ENCODE measurements around the gene TEKT5.

Gene TEKT5

DNA sequence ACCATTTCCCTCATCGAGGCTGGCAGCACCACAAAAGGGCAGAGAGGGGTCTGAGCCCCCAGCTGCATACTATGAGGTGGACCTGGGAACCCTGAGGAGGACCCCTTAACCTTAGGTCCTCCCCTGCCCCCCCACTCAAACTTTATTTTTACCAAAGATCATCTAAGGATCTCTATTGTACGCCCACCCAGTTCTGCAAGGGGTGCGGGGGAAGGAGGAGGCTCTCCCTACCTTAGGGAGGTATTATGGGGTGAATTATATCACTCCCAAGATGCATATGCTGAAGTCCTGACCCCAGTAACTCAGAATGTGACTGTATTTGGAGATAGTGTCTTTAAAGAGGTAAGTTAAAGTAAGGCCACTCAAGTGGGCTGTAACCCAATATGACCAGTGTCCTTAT lies 87.6 kb downstream of the TEKT5 start:
- no peak for DNase-seq

DNA sequence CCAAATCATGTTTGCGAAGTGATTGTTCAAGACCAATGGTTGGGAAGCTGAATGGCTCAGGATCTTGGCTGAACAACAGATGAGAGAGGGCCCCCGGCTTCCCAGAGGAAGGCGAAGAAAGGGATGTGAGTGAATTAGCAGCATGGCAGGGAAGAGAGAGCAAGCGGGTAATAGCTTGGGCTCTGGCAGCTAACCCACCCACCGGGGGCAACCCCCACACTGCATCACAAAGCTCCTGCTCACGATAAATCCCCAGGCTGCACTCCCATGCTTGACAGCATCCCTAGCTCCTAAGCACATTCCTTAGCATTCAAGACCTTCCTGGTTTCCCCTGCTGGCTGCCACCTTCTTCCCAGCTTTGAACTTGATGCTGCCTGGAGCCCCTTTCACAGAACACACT lies 88.1 kb downstream of the TEKT5 start:
- no peak for DNase-seq

DNA sequence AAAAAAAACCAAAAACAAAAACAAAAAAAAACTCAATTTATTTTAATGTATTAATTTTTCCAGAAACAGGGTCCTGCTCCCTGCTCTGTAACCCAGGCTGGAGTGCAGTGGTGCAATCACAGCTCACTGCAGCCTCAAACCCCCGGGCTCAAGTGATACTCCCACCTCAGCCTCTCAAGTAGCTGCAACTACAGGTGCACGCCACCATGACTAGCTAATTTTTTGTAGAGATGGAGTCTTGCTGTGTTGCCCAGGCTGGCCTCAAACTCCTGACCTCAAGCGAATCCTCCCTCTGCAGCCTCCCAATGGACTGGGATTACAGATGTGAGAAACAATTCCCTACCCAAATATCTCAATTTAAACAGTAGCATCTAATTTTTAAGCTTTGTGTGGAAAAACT lies 89.1 kb downstream of the TEKT5 start:
- DNase-seq: no peak

DNA sequence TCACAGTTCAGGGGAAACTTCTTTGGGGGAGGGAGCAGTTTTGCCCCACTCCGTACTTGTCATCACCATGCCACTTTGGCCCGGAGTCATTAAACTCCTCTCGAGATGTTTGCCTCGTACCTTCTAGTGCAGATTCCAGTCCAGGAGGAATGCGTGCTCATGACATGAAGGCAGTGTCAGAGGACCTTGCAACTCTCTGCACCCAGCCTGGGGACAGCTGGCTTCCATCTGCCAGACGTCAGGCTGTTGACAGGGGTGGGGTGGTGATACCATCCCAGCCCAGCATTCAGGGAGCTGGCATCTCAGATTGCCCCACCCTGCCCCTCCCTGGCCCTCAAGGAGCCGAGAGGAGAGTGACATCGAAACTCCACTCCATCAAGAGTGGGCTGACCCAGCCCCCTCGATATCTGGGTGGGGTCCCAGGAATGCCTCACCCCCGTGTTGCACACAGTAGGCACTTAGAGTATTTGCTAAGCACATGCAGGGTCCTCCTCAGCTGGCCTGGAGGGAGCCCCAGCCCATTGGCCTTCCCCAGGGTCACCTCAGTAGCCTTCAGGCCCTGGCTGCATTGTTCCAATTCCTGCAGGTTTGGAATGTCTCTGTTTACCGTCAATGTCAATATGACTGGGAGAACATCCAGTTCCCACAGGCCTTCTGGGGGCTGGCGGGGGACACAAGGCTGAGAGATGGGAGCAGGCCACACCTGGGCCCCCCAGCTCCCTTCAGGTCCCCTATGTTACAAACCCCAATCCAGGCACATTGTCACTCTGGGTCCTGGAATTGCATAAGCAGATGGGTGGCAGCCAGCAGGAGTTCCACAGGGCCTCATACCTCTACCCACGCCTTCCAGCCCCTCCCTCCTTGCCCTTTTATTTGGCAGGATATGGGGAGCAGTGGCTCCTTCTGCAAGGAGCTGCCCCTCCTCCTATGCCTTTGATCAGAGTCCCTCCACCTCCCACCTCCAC lies 93.0 kb downstream of the TEKT5 start:
- DNase-seq: no peak

DNA sequence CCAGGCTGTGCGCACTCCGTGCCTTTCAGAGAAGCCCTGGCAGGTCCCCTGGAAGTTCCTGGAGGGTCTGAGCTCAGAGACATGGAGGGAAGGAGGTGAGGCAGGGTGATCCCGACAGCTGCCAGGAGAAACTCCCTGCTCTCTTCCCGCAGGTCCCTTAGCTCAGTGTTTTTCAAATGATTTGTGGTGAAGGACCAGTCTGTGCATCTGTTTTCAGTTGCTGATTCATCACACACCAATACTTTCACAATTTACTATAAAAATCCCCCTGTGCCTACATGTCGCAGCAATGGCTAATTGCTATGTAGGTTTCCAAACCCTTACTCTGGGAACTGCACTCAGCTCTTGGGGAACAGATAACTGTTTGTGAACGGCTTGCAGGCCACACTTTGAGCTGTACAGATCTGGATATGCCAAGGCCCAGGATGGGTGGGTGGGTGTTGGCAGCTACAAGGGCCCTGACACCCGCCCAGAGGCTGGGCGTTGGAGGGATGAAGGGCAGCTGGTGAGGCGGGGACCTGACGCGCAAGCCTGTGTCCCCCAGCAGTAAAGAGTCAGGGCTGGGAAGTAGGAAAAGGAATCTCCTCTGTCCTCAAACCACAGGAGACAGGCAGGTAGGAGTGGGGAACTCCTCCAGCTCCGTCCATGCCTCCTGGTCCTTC lies 93.8 kb downstream of the TEKT5 start:
- no peak for DNase-seq

DNA sequence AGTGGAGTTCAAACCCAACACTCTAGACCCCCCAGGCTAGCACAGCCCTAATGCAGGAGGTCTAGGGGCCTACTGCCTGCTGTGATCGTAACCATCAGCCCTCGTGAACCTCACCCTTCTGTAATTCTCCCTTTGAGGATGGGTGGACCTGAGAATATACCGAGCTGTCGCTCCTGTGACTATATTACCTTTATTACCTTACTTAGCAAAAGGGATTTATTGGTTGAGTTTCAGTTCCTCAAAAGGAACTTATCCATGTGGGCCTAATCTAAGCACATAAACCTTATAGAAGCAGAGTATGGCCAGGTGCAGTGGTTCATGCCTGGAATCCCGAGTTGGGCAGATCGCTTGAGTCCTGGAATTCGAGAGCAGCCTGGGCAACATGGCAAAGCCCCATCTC lies 95.1 kb downstream of the TEKT5 start:
- no peak for DNase-seq

DNA sequence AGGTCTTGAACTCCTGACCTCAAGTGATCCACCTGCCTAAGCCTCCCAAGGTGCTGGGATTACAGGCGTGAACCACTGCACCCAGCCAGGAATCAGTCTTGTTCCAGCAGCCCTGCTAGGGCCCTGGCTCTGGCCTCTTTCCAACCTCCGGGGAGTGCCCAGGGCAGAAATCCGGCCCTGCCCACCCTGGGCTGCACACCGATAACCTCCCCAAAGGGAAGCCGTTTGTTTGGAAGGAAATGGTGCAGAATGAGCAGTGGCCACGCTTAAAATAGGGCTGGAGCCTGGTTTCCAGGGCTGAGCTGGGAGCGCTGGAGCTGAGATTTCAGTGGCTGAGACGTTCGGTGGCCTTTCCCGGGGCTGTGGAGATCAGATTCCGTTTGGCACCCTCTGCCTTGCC lies 96.6 kb downstream of the TEKT5 start:
- DNase-seq: no peak

DNA sequence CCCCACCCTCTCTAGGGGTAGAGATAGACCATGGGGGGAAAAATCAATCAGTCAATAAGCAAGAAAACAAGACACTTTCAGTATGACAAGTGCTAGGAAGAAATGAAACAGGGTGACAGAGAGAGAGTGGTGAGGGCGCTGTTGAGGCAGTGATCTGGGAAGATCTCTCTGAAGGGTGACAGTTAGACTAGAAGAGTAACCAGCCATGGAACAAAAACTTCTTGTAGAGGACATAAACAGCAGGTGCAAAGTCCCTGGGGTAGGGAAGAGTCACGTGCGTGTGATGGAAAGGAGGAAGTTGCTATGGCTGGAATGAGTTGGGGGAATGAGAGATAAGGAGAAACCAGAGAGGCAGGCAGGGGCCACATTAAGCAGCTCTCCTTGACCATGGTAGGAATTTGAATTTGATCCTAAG lies 97.5 kb downstream of the TEKT5 start:
- no peak for DNase-seq

DNA sequence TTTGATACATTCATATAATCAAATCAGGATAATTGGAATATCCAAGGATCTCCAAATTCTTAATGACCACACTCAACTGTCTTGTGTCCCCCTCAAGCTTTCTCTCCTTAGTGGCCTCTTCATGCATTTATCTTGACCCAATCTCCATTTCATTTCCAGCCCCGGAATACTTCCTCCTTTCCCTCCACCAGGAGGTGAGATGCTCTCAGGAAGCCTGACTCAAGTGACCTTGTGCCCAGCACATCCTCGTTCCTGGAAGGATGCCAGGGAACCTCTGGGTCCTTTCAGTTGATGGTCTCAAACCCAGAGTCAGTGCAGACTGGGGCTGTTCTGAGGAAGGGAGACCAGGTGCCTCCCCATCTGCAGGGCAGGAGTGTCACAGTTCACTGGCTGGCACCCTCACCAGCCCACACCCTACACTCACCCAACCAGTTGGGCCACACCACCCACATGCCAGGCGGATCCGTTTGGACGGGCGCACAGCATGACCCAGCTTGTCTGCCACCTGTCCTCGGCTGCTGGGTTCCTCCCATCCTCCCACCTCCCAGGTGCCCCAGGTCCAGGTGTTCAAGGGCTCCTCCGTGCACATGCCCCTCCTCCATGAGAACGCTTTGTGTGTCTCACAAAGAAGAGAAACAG lies 100.3 kb downstream of the TEKT5 start:
- no peak for DNase-seq

DNA sequence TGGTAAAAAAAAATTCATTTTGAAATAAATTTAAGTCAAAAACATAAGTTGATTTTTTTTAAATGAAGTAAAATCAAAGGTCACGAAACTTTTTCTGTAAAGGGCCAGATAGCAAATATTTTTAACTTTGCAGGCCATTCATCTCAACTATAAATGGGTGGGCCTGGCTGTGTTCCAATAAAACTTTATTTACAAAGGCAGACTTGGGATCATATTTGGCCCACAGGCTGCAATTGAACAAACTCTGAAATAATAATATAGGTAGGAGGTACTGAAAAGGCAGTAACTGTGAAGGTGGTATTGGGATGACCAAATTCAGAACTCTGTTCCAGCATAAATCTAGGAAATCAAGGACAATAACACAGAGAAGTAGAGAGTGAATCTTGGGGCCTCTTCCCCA lies 102.1 kb downstream of the TEKT5 start:
- no peak for DNase-seq

DNA sequence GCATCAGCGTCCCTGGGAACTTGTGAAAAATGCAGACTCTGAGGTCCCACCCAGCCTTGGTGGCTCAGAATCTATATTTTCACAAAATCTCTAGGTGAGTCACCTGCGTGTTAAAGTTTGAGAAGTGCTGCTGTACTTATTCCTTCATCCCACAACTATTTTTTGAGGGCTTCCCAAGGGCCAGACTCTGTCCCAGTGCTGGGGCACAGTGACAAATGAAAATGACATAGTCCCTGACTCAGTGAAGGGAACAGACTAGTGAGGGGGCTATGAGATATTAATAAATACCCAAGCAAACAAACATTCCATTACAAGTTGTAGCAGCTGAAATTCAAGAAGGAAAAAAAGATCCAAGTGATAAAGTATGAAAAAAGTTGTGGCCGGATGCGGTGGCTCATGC lies 104.4 kb downstream of the TEKT5 start:
- no peak for DNase-seq

DNA sequence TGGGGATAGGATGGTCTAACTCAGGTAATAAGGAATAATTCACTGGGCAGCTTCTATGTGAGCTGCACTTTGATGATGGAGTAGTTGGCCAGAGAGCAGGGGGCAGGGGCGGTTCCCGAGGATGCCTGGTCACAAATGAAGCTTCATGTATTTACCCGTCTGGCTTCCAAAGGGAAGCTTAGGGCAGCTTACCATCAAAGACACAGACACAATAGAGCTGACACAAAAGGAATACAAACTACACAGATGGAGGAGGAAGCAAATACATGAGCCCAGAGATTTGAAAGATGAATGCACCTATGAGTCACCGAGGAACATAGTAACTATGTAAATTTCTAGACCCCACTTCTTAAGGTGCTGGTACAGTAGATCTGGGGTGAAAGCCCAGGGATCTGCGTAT lies 105.6 kb downstream of the TEKT5 start:
- DNase-seq: no peak

DNA sequence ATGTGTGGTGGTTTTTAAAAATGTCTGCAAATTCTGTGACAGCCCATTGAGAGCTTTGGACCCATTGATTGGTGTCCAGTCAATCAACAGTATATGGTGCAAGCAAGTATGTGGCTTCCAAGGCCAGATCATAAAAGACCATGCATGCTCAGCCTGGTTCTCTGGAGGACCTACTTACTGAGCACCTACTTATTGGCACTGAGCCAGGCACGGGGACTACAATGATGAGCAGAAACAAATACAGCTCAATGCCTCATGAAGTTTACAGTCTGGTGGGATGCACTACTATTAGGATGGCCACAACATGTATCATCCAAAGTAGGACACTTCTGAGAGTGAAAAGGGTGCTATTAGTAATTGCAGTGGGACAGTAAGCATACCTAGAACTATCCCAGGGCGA lies 107.1 kb downstream of the TEKT5 start:
- no peak for DNase-seq

DNA sequence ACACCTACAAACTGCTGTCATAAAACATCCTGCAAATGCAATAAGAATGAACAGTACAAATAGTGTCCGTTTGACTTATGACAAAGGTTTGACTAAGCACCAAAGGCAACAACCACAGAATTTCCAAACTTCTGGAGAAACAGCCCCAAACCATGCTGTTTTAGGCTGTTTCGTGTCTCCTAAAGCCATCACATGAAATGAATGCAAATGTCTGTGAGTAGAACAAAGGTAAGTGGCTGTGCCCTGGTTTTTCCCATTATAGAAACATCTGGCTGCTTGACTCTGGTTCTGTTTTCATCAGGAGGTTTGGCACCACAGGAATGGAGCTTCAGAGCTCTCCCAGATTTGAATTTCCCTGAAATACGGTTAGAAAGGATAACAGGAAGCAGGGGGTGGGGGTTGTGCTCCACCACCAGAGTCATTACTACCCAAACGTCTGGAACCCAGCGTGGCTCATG lies 109.7 kb downstream of the TEKT5 start:
- DNase-seq: no peak

DNA sequence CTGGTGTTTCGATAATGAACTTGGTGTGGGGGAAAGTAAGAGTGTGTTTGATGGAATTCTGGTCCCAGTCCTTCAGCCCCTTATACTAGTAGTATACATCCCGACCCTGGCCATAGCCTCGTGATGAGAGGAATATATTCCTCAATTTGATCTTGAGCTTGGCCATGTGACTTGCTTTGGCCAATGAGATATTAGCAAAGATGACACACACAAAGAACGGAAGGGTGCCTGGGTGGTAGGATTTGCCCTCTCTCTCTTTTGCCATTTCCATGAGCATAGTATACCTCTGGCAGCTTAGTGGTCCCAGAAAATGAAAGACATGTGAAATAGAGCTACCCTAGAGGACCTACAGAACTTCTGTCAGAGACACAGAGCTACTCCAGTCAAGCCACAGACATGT lies 111.5 kb downstream of the TEKT5 start:
- DNase-seq: no peak

DNA sequence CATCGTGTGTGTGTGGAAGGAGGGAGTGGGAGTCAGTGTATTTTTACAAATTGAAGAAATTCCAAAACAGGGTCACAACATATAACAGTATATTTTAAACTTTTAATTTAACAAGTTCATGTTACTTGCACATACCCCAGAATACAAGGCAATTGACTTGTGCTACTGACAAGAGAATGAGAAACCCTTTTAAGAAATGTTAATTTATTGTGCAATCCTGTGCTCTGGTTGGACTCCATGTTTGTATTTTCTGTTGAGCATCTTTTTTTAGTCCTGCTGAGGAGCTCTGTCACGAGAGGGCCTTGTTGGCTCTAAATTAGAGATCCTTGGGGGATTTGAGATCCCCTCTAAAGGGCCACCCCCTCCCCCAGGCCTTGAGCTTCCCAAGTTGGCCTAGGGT lies 113.2 kb downstream of the TEKT5 start:
- no peak for DNase-seq

DNA sequence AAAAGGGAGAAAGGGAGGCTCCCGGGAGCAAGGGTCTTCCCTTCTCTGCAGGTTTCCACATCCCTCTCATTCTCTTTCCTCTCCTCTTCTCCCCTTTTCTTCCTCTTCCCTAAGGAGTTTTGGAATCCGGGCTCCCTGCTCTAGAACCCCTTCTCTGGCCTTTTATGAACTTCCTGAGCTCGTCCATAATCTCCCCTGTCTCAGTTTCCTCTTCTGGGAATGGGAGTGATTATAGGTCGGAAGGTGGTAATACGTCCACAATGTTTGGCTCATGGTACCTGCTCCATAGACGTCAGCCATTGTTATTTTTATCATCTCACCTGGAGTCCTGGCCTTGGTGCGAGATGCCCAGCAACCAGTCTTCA lies 113.9 kb downstream of the TEKT5 start:
- DNase-seq: no peak

DNA sequence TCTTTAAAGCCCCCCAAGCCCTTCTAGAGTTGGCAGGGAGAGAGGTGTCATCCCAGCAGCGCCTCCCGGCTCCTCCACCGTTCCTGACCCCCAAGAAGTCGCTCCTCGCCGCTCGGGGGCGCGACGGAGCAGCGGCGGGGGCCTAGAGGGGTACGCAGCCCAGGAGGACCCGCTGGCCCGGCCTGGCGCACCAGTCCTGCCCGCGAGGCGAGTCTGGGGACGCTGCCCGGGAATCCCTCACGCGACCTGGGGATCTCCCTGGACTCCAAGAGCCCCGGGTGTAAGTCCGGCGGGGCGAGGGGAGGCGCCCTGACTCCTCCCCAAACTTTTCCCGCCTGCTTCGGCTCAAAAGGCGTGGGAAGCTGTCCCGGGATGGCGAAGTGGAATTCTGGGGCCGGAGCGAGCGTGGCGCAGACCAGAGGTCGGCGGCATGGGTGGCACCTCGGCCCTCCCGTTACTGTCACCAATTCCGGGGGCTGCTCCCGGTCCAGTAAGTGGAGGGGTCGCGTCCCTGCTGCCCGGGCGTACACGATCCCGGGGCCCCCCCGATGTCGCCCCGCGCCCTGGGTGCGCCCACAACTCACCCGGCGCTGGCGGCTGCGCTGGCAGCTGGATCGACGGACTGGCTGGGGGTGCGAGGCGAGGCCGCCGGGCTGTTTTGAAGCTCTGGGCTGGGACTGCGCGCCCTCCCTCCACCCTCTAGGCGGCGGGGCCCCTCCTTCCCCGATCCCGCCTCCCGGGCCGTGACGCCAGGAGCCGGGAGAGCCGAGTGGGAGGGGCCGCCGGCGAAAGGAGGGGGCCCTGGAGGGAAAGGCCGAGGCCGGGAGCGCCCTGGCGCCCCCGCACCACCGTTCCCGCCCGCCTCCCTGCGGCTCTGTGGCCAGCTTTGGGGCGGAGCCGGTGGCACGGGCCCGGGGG lies 114.5 kb downstream of the TEKT5 start, which contains the start of gene EMP2:
TSS of gene EMP2 (minus strand) at position 634 of the 918 bp plus-strand sequence. CDS start 32,981 bp downstream, outside the sequence.
- DNase-seq: no peak

DNA sequence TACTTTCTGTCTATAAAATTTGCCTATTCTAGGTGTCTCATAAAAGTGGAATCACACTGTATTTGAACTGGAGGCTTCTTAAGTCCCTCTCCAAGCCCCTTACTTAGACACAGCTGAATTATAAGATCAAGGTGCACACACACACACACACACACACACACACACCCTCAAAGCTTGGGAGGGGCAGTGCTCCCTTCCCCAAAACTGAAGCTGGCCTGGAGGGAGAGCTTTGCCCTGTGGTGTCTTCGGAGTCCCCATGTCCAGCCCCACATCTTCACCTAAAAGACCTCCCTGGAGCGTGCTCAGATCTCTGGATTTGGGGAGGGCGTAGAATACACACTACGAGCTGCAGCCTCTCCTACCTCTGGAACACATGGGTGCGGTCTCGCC lies 115.2 kb downstream of the TEKT5 start:
- DNase-seq: no peak

DNA sequence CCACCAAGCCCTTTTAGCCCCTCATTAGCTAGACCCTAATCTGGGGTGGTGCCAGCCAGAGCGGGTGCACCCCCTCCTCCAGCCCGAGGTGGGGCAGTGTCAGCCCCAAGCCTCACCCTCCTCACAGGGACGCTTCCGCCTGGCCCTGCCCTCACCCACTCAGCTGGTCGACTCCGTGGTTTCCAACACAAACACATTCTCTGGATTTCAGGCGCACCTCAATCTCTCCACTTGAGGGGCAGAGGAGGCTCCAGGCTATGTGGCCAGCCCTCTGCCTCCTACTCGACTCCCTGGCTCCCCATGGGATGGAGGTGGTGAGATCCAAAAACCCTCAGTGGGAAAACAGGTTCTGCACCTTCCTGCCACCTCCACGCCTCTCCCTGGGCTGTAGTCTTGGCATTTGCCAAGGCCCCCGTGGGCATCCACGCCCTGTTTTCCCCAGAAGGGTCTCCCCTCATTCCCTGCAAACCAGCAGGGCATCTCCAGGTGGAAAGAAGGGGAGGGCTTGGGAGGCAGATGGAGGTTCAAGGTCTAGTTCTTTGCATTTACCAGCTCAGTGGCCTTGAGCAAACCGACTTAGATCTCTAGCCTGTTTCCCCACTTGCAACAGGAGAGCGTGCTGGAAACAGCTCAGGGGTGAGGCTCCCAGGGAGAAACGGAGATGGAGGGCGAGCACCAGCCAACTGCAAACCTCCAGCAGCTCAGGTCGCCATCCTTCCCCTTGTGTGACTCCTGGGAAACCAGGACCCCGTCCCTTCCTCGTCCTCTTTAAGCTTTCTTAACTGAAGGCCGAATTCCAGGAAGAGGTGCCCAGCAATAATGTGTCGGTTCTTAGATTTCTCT lies 116.0 kb downstream of the TEKT5 start:
- no peak for DNase-seq

Data from activated CD4-positive, alpha-beta T cell treated with anti-CD3 and anti-CD28 coated beads, Interleukin-2, amount 50 U/mL, for 1 hour (primary cell).